ENCODE data around the gene IGSF8. TPM values are rescaled to one million over a fixed set of nuclear protein-coding genes. Genes with fewer than 3 reads are reported as not detected.

IGSF8 gene
- total RNA-seq, 1 donor from 2014 or later = 21.9 TPM

- no peak for ATAC-seq
- intact Hi-C loops (cut with DNase I) = no loop called here
- no peak for DNase-seq (ENCODE audit: missing footprints)
These were observed 3.6 kb downstream of the IGSF8 start for GRCh38 chr1:160094806-160095205.

GRCh38 chr1:160094291-160094625, 4.2 kb downstream of the IGSF8 start:
- no peak for ATAC-seq
- intact Hi-C loops (cut with DNase I) = no loop called here
- no peak for DNase-seq (ENCODE audit: missing footprints)

- DNase-seq (ENCODE audit: missing footprints) = no peak
- no peak for ATAC-seq
- intact Hi-C loops (cut with DNase I) = no loop called here
These were observed 4.7 kb downstream of the IGSF8 start for GRCh38 chr1:160093624-160094290.

- no peak for ATAC-seq
- DNase-seq (ENCODE audit: missing footprints) = peak; percentile 54
- intact Hi-C loops (cut with DNase I) = no loop called here
These were observed 5.4 kb downstream of the IGSF8 start for GRCh38 chr1:160093069-160093395.

- intact Hi-C loops (cut with DNase I) = no loop called here
- ATAC-seq = no peak
- DNase-seq (ENCODE audit: missing footprints) = no peak
These were observed 5.9 kb downstream of the IGSF8 start for GRCh38 chr1:160092366-160093068.

- DNase-seq (ENCODE audit: missing footprints) (peak; percentile 55), ATAC-seq (no peak)
- intact Hi-C loops (cut with DNase I) = no loop called here
These were observed 6.7 kb downstream of the IGSF8 start for GRCh38 chr1:160091666-160092223.

GRCh38 chr1:160090760-160091159, 7.7 kb downstream of the IGSF8 start:
- ATAC-seq = no peak
- DNase-seq (ENCODE audit: missing footprints) = peak; percentile 22
- intact Hi-C loops (cut with DNase I) = no loop called here

- ATAC-seq = no peak
- no peak for DNase-seq (ENCODE audit: missing footprints)
- intact Hi-C loops (cut with DNase I) = no loop called here
These were observed 8.5 kb downstream of the IGSF8 start for GRCh38 chr1:160089883-160090282.

- ATAC-seq = no peak
- intact Hi-C loops (cut with DNase I) = no loop called here
- DNase-seq (ENCODE audit: missing footprints) = no peak
These were observed 11.2 kb downstream of the IGSF8 start for GRCh38 chr1:160087118-160087662.

- ATAC-seq (peak; percentile 65), DNase-seq (ENCODE audit: missing footprints) (no peak)
- intact Hi-C loops (cut with DNase I) = no loop called here
These were observed 11.9 kb downstream of the IGSF8 start for GRCh38 chr1:160086456-160086892.

- intact Hi-C loops (cut with DNase I) = loop anchor here (1.0 kb wide), 1 partner anchor 40 kb away; no protein-coding TSS in a partner anchor
- DNase-seq (ENCODE audit: missing footprints) = peak; percentile 91
- ATAC-seq = peak; percentile 74
These were observed 12.5 kb downstream of the IGSF8 start for GRCh38 chr1:160085686-160086455.

- intact Hi-C loops (cut with DNase I) = loop anchor here (1.0 kb wide), 1 partner anchor 39 kb away; no protein-coding TSS in a partner anchor
- DNase-seq (ENCODE audit: missing footprints) = no peak
- ATAC-seq = no peak
These were observed 13.6 kb downstream of the IGSF8 start for GRCh38 chr1:160084771-160085321.

GRCh38 chr1:160083968-160084770, 14.2 kb downstream of the IGSF8 start:
- intact Hi-C loops (cut with DNase I) = no loop called here
- DNase-seq (ENCODE audit: missing footprints) = peak; percentile 82
- ATAC-seq = peak; percentile 62

- ATAC-seq (no peak), DNase-seq (ENCODE audit: missing footprints) (no peak)
- intact Hi-C loops (cut with DNase I) = no loop called here
These were observed 15.5 kb downstream of the IGSF8 start for GRCh38 chr1:160082926-160083325.

- intact Hi-C loops (cut with DNase I) = no loop called here
- DNase-seq (ENCODE audit: missing footprints) (no peak), ATAC-seq (no peak)
These were observed 15.9 kb downstream of the IGSF8 start for GRCh38 chr1:160082487-160082886.

GRCh38 chr1:160081261-160081936, 17.0 kb downstream of the IGSF8 start, which contains the start of gene KCNJ9:
Gene KCNJ9 (plus strand): TSS chr1:160081538. CDS start chr1:160084031, 2,493 bp downstream.
- no peak for ATAC-seq
- no peak for DNase-seq (ENCODE audit: missing footprints)
- intact Hi-C loops (cut with DNase I) = no loop called here

GRCh38 chr1:160080381-160081100, 17.9 kb downstream of the IGSF8 start:
- no peak for ATAC-seq
- DNase-seq (ENCODE audit: missing footprints) = no peak
- intact Hi-C loops (cut with DNase I) = no loop called here

Data from Right ventricle myocardium inferior (tissue), 1 donor.